Activated naive CD8-positive, alpha-beta T cell treated with anti-CD3 and anti-CD28 coated beads for 36 hours (primary cell): ENCODE results near the gene RNPEP. TPM values are rescaled to one million over a fixed set of nuclear protein-coding genes. Genes with fewer than 3 reads are reported as not detected.
"Not testable (repeated sequence)": the region's sequence is repeated elsewhere in the genome, so short reads cannot be mapped to it uniquely, and the experiment has no call there.

Experiments
- DNase-seq: peaks from one replicate; pipeline ENCODE4 v3.0.0; 2021
- H3K27ac Mint-ChIP-seq: one replicate; pipeline ENCODE4 v1.8.0; 2022; ENCODE audit warnings: mild to moderate bottlenecking, moderate library complexity, mixed read lengths
- H3K27me3 Mint-ChIP-seq: one replicate; pipeline ENCODE4 v1.8.0; 2022; ENCODE audit warnings: mild to moderate bottlenecking, mixed read lengths
- H3K36me3 Mint-ChIP-seq: one replicate; pipeline ENCODE4 v1.8.0; 2021; ENCODE audit warnings: mild to moderate bottlenecking, mixed read lengths
- H3K4me1 Mint-ChIP-seq: one replicate; pipeline ENCODE4 v1.8.0; 2021; ENCODE audit warnings: mixed read lengths
- H3K4me3 Mint-ChIP-seq: one replicate; pipeline ENCODE4 v1.8.0; 2022; ENCODE audit warnings: mild to moderate bottlenecking, moderate library complexity, mixed read lengths
- H3K9me3 Mint-ChIP-seq: one replicate; pipeline ENCODE4 v1.8.0; 2022; ENCODE audit warnings: mixed read lengths
- total RNA-seq, 2 experiments: library from RNA; stranded (reverse); gene quantifications; one replicate each; pipeline ENCODE4 v1.2.3, GENCODE V29; 2021

Gene RNPEP
- total RNA-seq, 2 experiments from 2014 or later: 33.1 to 34.0 TPM

GRCh38 chr1:201949491-201949890 lies 33.0 kb upstream of the RNPEP start:
- Mint-ChIP-seq H3K36me3 (no peaks in the 10 kb centered on the region), H3K4me3 (no peak overlapping the region), H3K27me3 (peaks cover 42% of the 10 kb centered on the region), H3K4me1 (peaks cover 7% of the 10 kb centered on the region), H3K27ac (no peak overlapping the region), H3K9me3 (no peaks in the 10 kb centered on the region)
- DNase-seq: no peak

GRCh38 chr1:201954263-201955008 lies 28.0 kb upstream of the RNPEP start:
- Mint-ChIP-seq H3K27me3 (no peaks in the 10 kb centered on the region), H3K9me3 (no peaks in the 10 kb centered on the region), H3K4me3 (peak overlapping the region; percentile 99), H3K27ac (peak overlapping the region; percentile 97), H3K4me1 (peaks cover 17% of the 10 kb centered on the region), H3K36me3 (peaks cover 23% of the 10 kb centered on the region)
- DNase-seq: no peak

GRCh38 chr1:201955009-201955728 lies 27.3 kb upstream of the RNPEP start, which contains the start of gene TIMM17A:
Gene TIMM17A (plus strand): TSS chr1:201955503. CDS start chr1:201955527, 24 bp downstream.
- H3K9me3 Mint-ChIP-seq: no peaks in the 10 kb centered on the region
- H3K36me3 Mint-ChIP-seq: peaks cover 23% of the 10 kb centered on the region
- H3K4me3 Mint-ChIP-seq: peak within 1 kb of the TSS; percentile 99
- DNase-seq: peak; percentile 96
- H3K4me1 Mint-ChIP-seq: peaks cover 17% of the 10 kb centered on the region
- peak within 1 kb of the TSS; percentile 97 for H3K27ac Mint-ChIP-seq
- no peaks in the 10 kb centered on the region for H3K27me3 Mint-ChIP-seq

- H3K27me3 Mint-ChIP-seq: no peaks in the 10 kb centered on the region
- DNase-seq: no peak
- H3K4me1 Mint-ChIP-seq: peaks cover 17% of the 10 kb centered on the region
These were observed 26.7 kb upstream of the RNPEP start for GRCh38 chr1:201955729-201956143.

GRCh38 chr1:201958348-201958747 lies 24.1 kb upstream of the RNPEP start:
- H3K27ac Mint-ChIP-seq: no peak overlapping the region
- H3K36me3 Mint-ChIP-seq: peaks cover 28% of the 10 kb centered on the region
- no peaks in the 10 kb centered on the region for H3K27me3 Mint-ChIP-seq

More at GRCh38 chr1:201955729-201956143, 26.7 kb upstream of the RNPEP start:
- H3K36me3 Mint-ChIP-seq: peaks cover 23% of the 10 kb centered on the region
- H3K9me3 Mint-ChIP-seq: no peaks in the 10 kb centered on the region
- H3K4me3 Mint-ChIP-seq: peak overlapping the region; percentile 99
- H3K27ac Mint-ChIP-seq: peak overlapping the region; percentile 97

GRCh38 chr1:201962382-201962781 lies 20.1 kb upstream of the RNPEP start:
- not testable (repeated sequence) for H3K4me3 Mint-ChIP-seq, H3K27ac Mint-ChIP-seq, H3K4me1 Mint-ChIP-seq, DNase-seq, H3K9me3 Mint-ChIP-seq, H3K27me3 Mint-ChIP-seq
- H3K36me3 Mint-ChIP-seq: peaks cover 19% of the 10 kb centered on the region

More at GRCh38 chr1:201958348-201958747, 24.1 kb upstream of the RNPEP start:
- Mint-ChIP-seq H3K4me3 (no peak overlapping the region), H3K4me1 (peaks cover 20% of the 10 kb centered on the region), H3K9me3 (no peaks in the 10 kb centered on the region)
- no peak for DNase-seq

- no peak overlapping the region for H3K27ac Mint-ChIP-seq
- H3K4me1 Mint-ChIP-seq: peaks cover 6% of the 10 kb centered on the region
- peaks cover 11% of the 10 kb centered on the region for H3K36me3 Mint-ChIP-seq
- H3K27me3 Mint-ChIP-seq: no peaks in the 10 kb centered on the region
- H3K4me3 Mint-ChIP-seq: no peak overlapping the region
- no peaks in the 10 kb centered on the region for H3K9me3 Mint-ChIP-seq
- DNase-seq: no peak
These were observed 18.2 kb upstream of the RNPEP start for GRCh38 chr1:201964261-201964660.

- Mint-ChIP-seq H3K4me3 (no peak overlapping the region), H3K27ac (no peak overlapping the region), H3K27me3 (no peaks in the 10 kb centered on the region), H3K4me1 (peaks cover 6% of the 10 kb centered on the region), H3K36me3 (peaks cover 9% of the 10 kb centered on the region), H3K9me3 (no peaks in the 10 kb centered on the region)
- DNase-seq: no peak
These were observed 16.3 kb upstream of the RNPEP start for GRCh38 chr1:201966171-201966570.

- peaks cover 4% of the 10 kb centered on the region for H3K4me1 Mint-ChIP-seq
- no peak overlapping the region for H3K27ac Mint-ChIP-seq
- H3K4me3 Mint-ChIP-seq: no peak overlapping the region
- H3K9me3 Mint-ChIP-seq: no peaks in the 10 kb centered on the region
- peaks cover 6% of the 10 kb centered on the region for H3K36me3 Mint-ChIP-seq
- no peaks in the 10 kb centered on the region for H3K27me3 Mint-ChIP-seq
- DNase-seq: no peak
These were observed 14.1 kb upstream of the RNPEP start for GRCh38 chr1:201968202-201968925.

- no peak overlapping the region for H3K27ac Mint-ChIP-seq
- peaks cover 1% of the 10 kb centered on the region for H3K4me1 Mint-ChIP-seq
- no peak for DNase-seq
- H3K27me3 Mint-ChIP-seq: no peaks in the 10 kb centered on the region
- H3K9me3 Mint-ChIP-seq: no peaks in the 10 kb centered on the region
- peaks cover 6% of the 10 kb centered on the region for H3K36me3 Mint-ChIP-seq
- no peak overlapping the region for H3K4me3 Mint-ChIP-seq
These were observed 11.9 kb upstream of the RNPEP start for GRCh38 chr1:201970334-201971159.

- H3K27me3 Mint-ChIP-seq: peaks cover 14% of the 10 kb centered on the region
- H3K4me1 Mint-ChIP-seq: peaks cover 22% of the 10 kb centered on the region
- peaks cover 2% of the 10 kb centered on the region for H3K36me3 Mint-ChIP-seq
- peak overlapping the region; percentile 93 for H3K4me3 Mint-ChIP-seq
- DNase-seq: peak; percentile 72
- no peaks in the 10 kb centered on the region for H3K9me3 Mint-ChIP-seq
- peak overlapping the region; percentile 72 for H3K27ac Mint-ChIP-seq
These were observed 296 bp upstream of the RNPEP start for GRCh38 chr1:201982082-201982622.

GRCh38 chr1:201983380-201983805 lies 945 bp downstream of the RNPEP start:
- H3K27ac Mint-ChIP-seq: peak overlapping the region; percentile 79
- no peaks in the 10 kb centered on the region for H3K9me3 Mint-ChIP-seq
- peaks cover 2% of the 10 kb centered on the region for H3K36me3 Mint-ChIP-seq
- H3K4me1 Mint-ChIP-seq: peaks cover 22% of the 10 kb centered on the region
- peaks cover 11% of the 10 kb centered on the region for H3K27me3 Mint-ChIP-seq
- peak overlapping the region; percentile 93 for H3K4me3 Mint-ChIP-seq
- no peak for DNase-seq

- H3K4me1 Mint-ChIP-seq: peaks cover 22% of the 10 kb centered on the region
These were observed 2.0 kb downstream of the RNPEP start for GRCh38 chr1:201984446-201984845.

GRCh38 chr1:201985355-201985754 lies 2.9 kb downstream of the RNPEP start:
- Mint-ChIP-seq H3K4me3 (no peak overlapping the region), H3K9me3 (no peaks in the 10 kb centered on the region)
- no peak for DNase-seq

More at GRCh38 chr1:201984446-201984845, 2.0 kb downstream of the RNPEP start:
- no peak for DNase-seq
- H3K9me3 Mint-ChIP-seq: no peaks in the 10 kb centered on the region
- peaks cover 11% of the 10 kb centered on the region for H3K27me3 Mint-ChIP-seq
- H3K4me3 Mint-ChIP-seq: no peak overlapping the region
- no peak overlapping the region for H3K27ac Mint-ChIP-seq
- H3K36me3 Mint-ChIP-seq: peaks cover 2% of the 10 kb centered on the region

More at GRCh38 chr1:201985355-201985754, 2.9 kb downstream of the RNPEP start:
- Mint-ChIP-seq H3K27me3 (peaks cover 11% of the 10 kb centered on the region), H3K27ac (no peak overlapping the region), H3K36me3 (peaks cover 5% of the 10 kb centered on the region), H3K4me1 (peaks cover 22% of the 10 kb centered on the region)
